ENCODE measurements around the gene SEMA5B.

GRCh38 chr3:122892118-122892960 is 135.2 kb downstream of the SEMA5B start:
- TF ChIP-seq POLR2A (IDR thresholded peaks at IDR 0.05; ENCODE audit: low read length) (no peak), GATA1 (IDR thresholded peaks at IDR 0.05; ENCODE audit: low read depth, low read length) (no peak)

Data from erythroblast (primary cell).